Osteoblast (primary cell): Measurements from ENCODE around the gene GLI1. TPM values are rescaled to one million over a fixed set of nuclear protein-coding genes. Genes with fewer than 3 reads are reported as not detected.
A peak's percentile ranks its signal among the peaks of the same experiment; 100 is the strongest.
"Not testable (repeated sequence)": the region's sequence is repeated elsewhere in the genome, so short reads cannot be mapped to it uniquely, and the experiment has no call there.

ENCODE experiments used
- DNase-seq: peaks from one replicate; pipeline ENCODE4 v3.0.0; 2011; ENCODE audit warnings: low spot score, mixed read lengths; ENCODE audit not compliant: insufficient read length; ENCODE audit errors: missing footprints
- H2AFZ ChIP-seq: 2 replicates; pipeline ENCODE4 v1.6.0; 2011; ENCODE audit warnings: mild to moderate bottlenecking, low read length
- H3K27ac ChIP-seq: 2 replicates; pipeline ENCODE4 v1.5.1; 2011; ENCODE audit warnings: mild to moderate bottlenecking, low read depth, low read length, moderate library complexity
- H3K27me3 ChIP-seq: 2 replicates; pipeline ENCODE4 v1.6.0; 2012; ENCODE audit warnings: mild to moderate bottlenecking, control low read depth, inconsistent platforms, low read length, moderate library complexity; ENCODE audit not compliant: insufficient read depth
- H3K36me3 ChIP-seq: 2 replicates; pipeline ENCODE4 v1.5.1; 2011; ENCODE audit warnings: mild to moderate bottlenecking, low read length, control low read depth, moderate library complexity; ENCODE audit not compliant: insufficient read depth
- H3K4me1 ChIP-seq: 2 replicates; pipeline ENCODE4 v1.5.1; 2011; ENCODE audit warnings: mild to moderate bottlenecking, low read length, control low read depth, moderate library complexity; ENCODE audit not compliant: insufficient read depth
- H3K4me2 ChIP-seq: 2 replicates; pipeline ENCODE4 v1.6.0; 2011; ENCODE audit warnings: mild to moderate bottlenecking, low read length; ENCODE audit not compliant: insufficient read depth
- H3K4me3 ChIP-seq: fragments of 200-600 bp; sonication (generic); 3 replicates; pipeline ENCODE4 v1.5.1; 2012; ENCODE audit warnings: mild to moderate bottlenecking, low read length, inconsistent platforms; ENCODE audit not compliant: insufficient read depth
- H3K79me2 ChIP-seq: 2 replicates; pipeline ENCODE4 v1.6.0; 2012; ENCODE audit warnings: mild to moderate bottlenecking, low read length, control low read depth, inconsistent platforms; ENCODE audit not compliant: insufficient read depth
- H3K9me3 ChIP-seq: 2 replicates; pipeline ENCODE4 v1.5.1; 2011; ENCODE audit warnings: low read depth, low read length, control low read depth
- H4K20me1 ChIP-seq: 2 replicates; pipeline ENCODE4 v1.6.0; 2012; ENCODE audit warnings: mild to moderate bottlenecking, low read length, control low read depth; ENCODE audit not compliant: insufficient read depth
- total RNA-seq: library from RNA; depleted of rRNA; stranded (reverse); fragments of >200 nt; gene quantifications from 2 replicates; pipeline ENCODE4 v1.2.3, GENCODE V29; 2012
- TF ChIP-seq, protein P1 (sequence below): IDR thresholded peaks from 2 replicates; pipeline ENCODE4 v1.5.1; 2011; ENCODE audit warnings: mild to moderate bottlenecking, low read depth, low read length, moderate library complexity; ENCODE audit errors: extremely low read depth

GLI1 gene
- total RNA-seq, 1 donor = 0.36 TPM

DNA sequence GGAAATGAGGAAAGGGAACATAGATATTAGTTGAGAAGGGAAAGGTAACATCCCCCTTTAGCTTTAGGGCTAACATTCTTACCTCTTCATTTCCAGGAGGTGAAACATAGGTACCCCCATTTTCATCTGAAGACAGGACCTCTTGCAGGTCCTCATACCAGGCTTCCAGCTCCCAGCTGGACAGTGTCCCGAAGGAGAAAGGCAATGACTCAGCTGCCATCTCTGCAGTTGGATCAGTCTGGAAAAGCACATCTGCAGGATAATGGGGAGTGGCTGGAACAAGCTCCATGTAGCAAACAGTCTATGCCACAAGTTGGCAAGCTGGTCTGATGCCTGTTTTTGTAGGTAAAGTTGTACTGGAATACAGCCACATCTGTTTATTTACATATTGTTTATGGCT, 57.6 kb downstream of the GLI1 start:
- Histone ChIP-seq H3K4me2 (peak overlapping the region; percentile 21), H3K27ac (peak overlapping the region; percentile 99), H3K9me3 (no peaks in the 10 kb centered on the region), H2AFZ (no peak overlapping the region), H3K4me3 (no peak overlapping the region), H3K36me3 (peaks cover 63% of the 10 kb centered on the region), H3K79me2 (peaks cover 38% of the 10 kb centered on the region), H3K4me1 (peaks cover 42% of the 10 kb centered on the region), H4K20me1 (peaks cover 39% of the 10 kb centered on the region), H3K27me3 (no peaks in the 10 kb centered on the region)
- TF ChIP-seq, protein P1, sequence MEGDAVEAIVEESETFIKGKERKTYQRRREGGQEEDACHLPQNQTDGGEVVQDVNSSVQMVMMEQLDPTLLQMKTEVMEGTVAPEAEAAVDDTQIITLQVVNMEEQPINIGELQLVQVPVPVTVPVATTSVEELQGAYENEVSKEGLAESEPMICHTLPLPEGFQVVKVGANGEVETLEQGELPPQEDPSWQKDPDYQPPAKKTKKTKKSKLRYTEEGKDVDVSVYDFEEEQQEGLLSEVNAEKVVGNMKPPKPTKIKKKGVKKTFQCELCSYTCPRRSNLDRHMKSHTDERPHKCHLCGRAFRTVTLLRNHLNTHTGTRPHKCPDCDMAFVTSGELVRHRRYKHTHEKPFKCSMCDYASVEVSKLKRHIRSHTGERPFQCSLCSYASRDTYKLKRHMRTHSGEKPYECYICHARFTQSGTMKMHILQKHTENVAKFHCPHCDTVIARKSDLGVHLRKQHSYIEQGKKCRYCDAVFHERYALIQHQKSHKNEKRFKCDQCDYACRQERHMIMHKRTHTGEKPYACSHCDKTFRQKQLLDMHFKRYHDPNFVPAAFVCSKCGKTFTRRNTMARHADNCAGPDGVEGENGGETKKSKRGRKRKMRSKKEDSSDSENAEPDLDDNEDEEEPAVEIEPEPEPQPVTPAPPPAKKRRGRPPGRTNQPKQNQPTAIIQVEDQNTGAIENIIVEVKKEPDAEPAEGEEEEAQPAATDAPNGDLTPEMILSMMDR = no peak
- no peak for DNase-seq

GRCh38 chr12:57517718-57518117, 58.1 kb downstream of the GLI1 start:
- H3K27me3 ChIP-seq, H3K9me3 ChIP-seq, DNase-seq, H2AFZ ChIP-seq: not testable (repeated sequence)
- peaks cover 39% of the 10 kb centered on the region for H4K20me1 ChIP-seq
- peaks cover 38% of the 10 kb centered on the region for H3K79me2 ChIP-seq
- H3K4me3 ChIP-seq = peak overlapping the region; percentile 83
- peak overlapping the region; percentile 99 for H3K27ac ChIP-seq
- peaks cover 43% of the 10 kb centered on the region for H3K4me1 ChIP-seq
- H3K36me3 ChIP-seq = peaks cover 58% of the 10 kb centered on the region
- H3K4me2 ChIP-seq = peak overlapping the region; percentile 82

GRCh38 chr12:57518176-57518919, 58.8 kb downstream of the GLI1 start:
- H3K27ac ChIP-seq = peak overlapping the region; percentile 99

GRCh38 chr12:57518920-57519795, 59.6 kb downstream of the GLI1 start:
- Histone ChIP-seq H3K36me3 (peaks cover 48% of the 10 kb centered on the region), H3K4me1 (peaks cover 51% of the 10 kb centered on the region)
- peak; percentile 84 for DNase-seq

More at GRCh38 chr12:57518176-57518919, 58.8 kb downstream of the GLI1 start:
- TF ChIP-seq, protein P1 = no peak
- peaks cover 52% of the 10 kb centered on the region for H3K36me3 ChIP-seq
- peaks cover 43% of the 10 kb centered on the region for H3K4me1 ChIP-seq
- H2AFZ ChIP-seq = no peak overlapping the region
- H3K9me3 ChIP-seq = no peaks in the 10 kb centered on the region
- H4K20me1 ChIP-seq = peaks cover 38% of the 10 kb centered on the region
- H3K27me3 ChIP-seq = no peaks in the 10 kb centered on the region
- peaks cover 40% of the 10 kb centered on the region for H3K79me2 ChIP-seq
- H3K4me3 ChIP-seq = peak overlapping the region; percentile 83
- peak overlapping the region; percentile 82 for H3K4me2 ChIP-seq
- peak; percentile 76 for DNase-seq

More at GRCh38 chr12:57518920-57519795, 59.6 kb downstream of the GLI1 start:
- H3K9me3 ChIP-seq = no peaks in the 10 kb centered on the region
- H3K4me2 ChIP-seq = peak overlapping the region; percentile 82
- H4K20me1 ChIP-seq = peaks cover 46% of the 10 kb centered on the region
- H3K79me2 ChIP-seq = peaks cover 48% of the 10 kb centered on the region
- H3K4me3 ChIP-seq = peak overlapping the region; percentile 83
- no peak overlapping the region for H2AFZ ChIP-seq
- TF ChIP-seq, protein P1 = no peak
- peak overlapping the region; percentile 99 for H3K27ac ChIP-seq
- H3K27me3 ChIP-seq = no peaks in the 10 kb centered on the region
